ENCODE results near the gene TBC1D5. TPM values are rescaled to one million over a fixed set of nuclear protein-coding genes. Genes with fewer than 3 reads are reported as not detected.

TBC1D5 gene
- total RNA-seq, 1 donor from 2014 or later = 69.4 TPM

- H3K9ac ChIP-seq (ENCODE audit: low read depth in 1 of 3, low read length in 3 of 3) = peak overlapping the region in 2 of 3 donors; percentile 26
- no peak overlapping the region for H3K27ac ChIP-seq (ENCODE audit: low read depth, low read length)
- no peaks in the 10 kb centered on the region for H3K9me3 ChIP-seq (ENCODE audit: control insufficient read depth in 3 of 3, low read length in 3 of 3)
- no peak overlapping the region for H3K4me3 ChIP-seq (ENCODE audit: low read length in 3 of 3)
- H3K27me3 ChIP-seq (ENCODE audit: control insufficient read depth in 3 of 3, insufficient read depth in 3 of 3, low read length in 3 of 3) = no peaks in the 10 kb centered on the region
- H3K36me3 ChIP-seq (ENCODE audit: control insufficient read depth in 3 of 3, insufficient read depth in 3 of 3, low read length in 3 of 3) = peaks cover 0 to 4% (median 0%) of the 10 kb centered on the region in 3 donors
- H3K4me1 ChIP-seq (ENCODE audit: control insufficient read depth in 3 of 3, insufficient read depth in 3 of 3, low read length in 3 of 3) = peaks cover 4 to 12% (median 8%) of the 10 kb centered on the region in 3 donors
Measured at GRCh38 chr3:17182166-17182565, 560.3 kb downstream of the TBC1D5 start.

- Histone ChIP-seq H3K4me3 (ENCODE audit: low read length in 3 of 3) (no peak overlapping the region), H3K9me3 (ENCODE audit: control insufficient read depth in 3 of 3, low read length in 3 of 3) (no peaks in the 10 kb centered on the region), H3K27me3 (ENCODE audit: control insufficient read depth in 3 of 3, insufficient read depth in 3 of 3, low read length in 3 of 3) (no peaks in the 10 kb centered on the region), H3K4me1 (ENCODE audit: control insufficient read depth in 3 of 3, insufficient read depth in 3 of 3, low read length in 3 of 3) (peaks cover 4 to 12% (median 8%) of the 10 kb centered on the region in 3 donors), H3K9ac (ENCODE audit: low read depth in 1 of 3, low read length in 3 of 3) (no peak overlapping the region), H3K27ac (ENCODE audit: low read depth, low read length) (no peak overlapping the region), H3K36me3 (ENCODE audit: control insufficient read depth in 3 of 3, insufficient read depth in 3 of 3, low read length in 3 of 3) (peaks cover 0 to 4% (median 0%) of the 10 kb centered on the region in 3 donors)
Measured at GRCh38 chr3:17181413-17181907, 561.0 kb downstream of the TBC1D5 start.

- Histone ChIP-seq H3K9me3 (ENCODE audit: control insufficient read depth in 3 of 3, low read length in 3 of 3) (no peaks in the 10 kb centered on the region), H3K4me1 (ENCODE audit: control insufficient read depth in 3 of 3, insufficient read depth in 3 of 3, low read length in 3 of 3) (peaks cover 15 to 23% (median 17%) of the 10 kb centered on the region in 3 donors), H3K36me3 (ENCODE audit: control insufficient read depth in 3 of 3, insufficient read depth in 3 of 3, low read length in 3 of 3) (no peaks in the 10 kb centered on the region), H3K27ac (ENCODE audit: low read depth, low read length) (no peak overlapping the region), H3K9ac (ENCODE audit: low read depth in 1 of 3, low read length in 3 of 3) (no peak overlapping the region), H3K4me3 (ENCODE audit: low read length in 3 of 3) (no peak overlapping the region), H3K27me3 (ENCODE audit: control insufficient read depth in 3 of 3, insufficient read depth in 3 of 3, low read length in 3 of 3) (no peaks in the 10 kb centered on the region)
Measured at GRCh38 chr3:17179381-17180205, 562.8 kb downstream of the TBC1D5 start.

GRCh38 chr3:17176757-17177156 is 565.7 kb downstream of the TBC1D5 start:
- H3K4me1 ChIP-seq (ENCODE audit: control insufficient read depth in 3 of 3, insufficient read depth in 3 of 3, low read length in 3 of 3) = peaks cover 10 to 17% (median 17%) of the 10 kb centered on the region in 3 donors
- H3K27ac ChIP-seq (ENCODE audit: low read depth, low read length) = no peak overlapping the region
- no peaks in the 10 kb centered on the region for H3K27me3 ChIP-seq (ENCODE audit: control insufficient read depth in 3 of 3, insufficient read depth in 3 of 3, low read length in 3 of 3)
- H3K9me3 ChIP-seq (ENCODE audit: control insufficient read depth in 3 of 3, low read length in 3 of 3) = no peaks in the 10 kb centered on the region
- H3K4me3 ChIP-seq (ENCODE audit: low read length in 3 of 3) = no peak overlapping the region
- no peaks in the 10 kb centered on the region for H3K36me3 ChIP-seq (ENCODE audit: control insufficient read depth in 3 of 3, insufficient read depth in 3 of 3, low read length in 3 of 3)
- H3K9ac ChIP-seq (ENCODE audit: low read depth in 1 of 3, low read length in 3 of 3) = no peak overlapping the region

- Histone ChIP-seq H3K27ac (ENCODE audit: low read depth, low read length) (no peak overlapping the region), H3K4me1 (ENCODE audit: control insufficient read depth in 3 of 3, insufficient read depth in 3 of 3, low read length in 3 of 3) (peaks cover 10 to 17% (median 17%) of the 10 kb centered on the region in 3 donors), H3K4me3 (ENCODE audit: low read length in 3 of 3) (no peak overlapping the region), H3K9me3 (ENCODE audit: control insufficient read depth in 3 of 3, low read length in 3 of 3) (no peaks in the 10 kb centered on the region), H3K36me3 (ENCODE audit: control insufficient read depth in 3 of 3, insufficient read depth in 3 of 3, low read length in 3 of 3) (no peaks in the 10 kb centered on the region), H3K27me3 (ENCODE audit: control insufficient read depth in 3 of 3, insufficient read depth in 3 of 3, low read length in 3 of 3) (no peaks in the 10 kb centered on the region), H3K9ac (ENCODE audit: low read depth in 1 of 3, low read length in 3 of 3) (no peak overlapping the region)
Measured at GRCh38 chr3:17175187-17175807, 567.1 kb downstream of the TBC1D5 start.

- Histone ChIP-seq H3K4me3 (ENCODE audit: low read length in 3 of 3) (no peak overlapping the region), H3K9me3 (ENCODE audit: control insufficient read depth in 3 of 3, low read length in 3 of 3) (no peaks in the 10 kb centered on the region), H3K9ac (ENCODE audit: low read depth in 1 of 3, low read length in 3 of 3) (no peak overlapping the region), H3K4me1 (ENCODE audit: control insufficient read depth in 3 of 3, insufficient read depth in 3 of 3, low read length in 3 of 3) (peaks cover 0 to 6% (median 2%) of the 10 kb centered on the region in 3 donors), H3K36me3 (ENCODE audit: control insufficient read depth in 3 of 3, insufficient read depth in 3 of 3, low read length in 3 of 3) (peaks cover 17 to 35% (median 24%) of the 10 kb centered on the region in 3 donors), H3K27ac (ENCODE audit: low read depth, low read length) (no peak overlapping the region), H3K27me3 (ENCODE audit: control insufficient read depth in 3 of 3, insufficient read depth in 3 of 3, low read length in 3 of 3) (no peaks in the 10 kb centered on the region)
Measured at GRCh38 chr3:17166369-17166768, 576.1 kb downstream of the TBC1D5 start.

- Histone ChIP-seq H3K4me3 (ENCODE audit: low read length in 3 of 3) (no peak overlapping the region), H3K27me3 (ENCODE audit: control insufficient read depth in 3 of 3, insufficient read depth in 3 of 3, low read length in 3 of 3) (no peaks in the 10 kb centered on the region), H3K27ac (ENCODE audit: low read depth, low read length) (no peak overlapping the region), H3K36me3 (ENCODE audit: control insufficient read depth in 3 of 3, insufficient read depth in 3 of 3, low read length in 3 of 3) (peaks cover 22 to 31% (median 23%) of the 10 kb centered on the region in 3 donors), H3K9ac (ENCODE audit: low read depth in 1 of 3, low read length in 3 of 3) (no peak overlapping the region), H3K4me1 (ENCODE audit: control insufficient read depth in 3 of 3, insufficient read depth in 3 of 3, low read length in 3 of 3) (peaks cover 21 to 37% (median 24%) of the 10 kb centered on the region in 3 donors), H3K9me3 (ENCODE audit: control insufficient read depth in 3 of 3, low read length in 3 of 3) (no peaks in the 10 kb centered on the region)
Measured at GRCh38 chr3:17162116-17162515, 580.3 kb downstream of the TBC1D5 start.

- Histone ChIP-seq H3K4me1 (ENCODE audit: control insufficient read depth in 3 of 3, insufficient read depth in 3 of 3, low read length in 3 of 3) (peaks cover 22 to 45% (median 28%) of the 10 kb centered on the region in 3 donors), H3K27ac (ENCODE audit: low read depth, low read length) (no peak overlapping the region), H3K4me3 (ENCODE audit: low read length in 3 of 3) (no peak overlapping the region), H3K36me3 (ENCODE audit: control insufficient read depth in 3 of 3, insufficient read depth in 3 of 3, low read length in 3 of 3) (peaks cover 15 to 33% (median 22%) of the 10 kb centered on the region in 3 donors), H3K9ac (ENCODE audit: low read depth in 1 of 3, low read length in 3 of 3) (no peak overlapping the region), H3K9me3 (ENCODE audit: control insufficient read depth in 3 of 3, low read length in 3 of 3) (no peaks in the 10 kb centered on the region), H3K27me3 (ENCODE audit: control insufficient read depth in 3 of 3, insufficient read depth in 3 of 3, low read length in 3 of 3) (no peaks in the 10 kb centered on the region)
Measured at GRCh38 chr3:17160597-17160996, 581.8 kb downstream of the TBC1D5 start.

GRCh38 chr3:17158941-17159682 is 583.3 kb downstream of the TBC1D5 start:
- Histone ChIP-seq H3K27ac (ENCODE audit: low read depth, low read length) (peak overlapping the region; percentile 52), H3K4me3 (ENCODE audit: low read length in 3 of 3) (no peak overlapping the region), H3K36me3 (ENCODE audit: control insufficient read depth in 3 of 3, insufficient read depth in 3 of 3, low read length in 3 of 3) (peaks cover 20 to 41% (median 27%) of the 10 kb centered on the region in 3 donors), H3K4me1 (ENCODE audit: control insufficient read depth in 3 of 3, insufficient read depth in 3 of 3, low read length in 3 of 3) (peaks cover 22 to 45% (median 28%) of the 10 kb centered on the region in 3 donors), H3K9ac (ENCODE audit: low read depth in 1 of 3, low read length in 3 of 3) (peak overlapping the region in 1 of 3 donors; percentile 55), H3K27me3 (ENCODE audit: control insufficient read depth in 3 of 3, insufficient read depth in 3 of 3, low read length in 3 of 3) (no peaks in the 10 kb centered on the region), H3K9me3 (ENCODE audit: control insufficient read depth in 3 of 3, low read length in 3 of 3) (no peaks in the 10 kb centered on the region)
